GM21515 (cell line): ENCODE measurements around the gene BICD1.
"Not testable (repeated sequence)": the region's sequence is repeated elsewhere in the genome, so short reads cannot be mapped to it uniquely, and the experiment has no call there.

Experiments used
- ATAC-seq: cut with Tn5 transposase; IDR thresholded peaks from one replicate; pipeline ENCODE4 v1.9.1; 2021; ENCODE audit not compliant: unreplicated experiment

Gene BICD1

GRCh38 chr12:32187127-32187526 lies 80.5 kb downstream of the BICD1 start:
- not testable (repeated sequence) for ATAC-seq

GRCh38 chr12:32191445-32191844 lies 84.8 kb downstream of the BICD1 start:
- no peak for ATAC-seq

GRCh38 chr12:32196250-32197198 lies 89.9 kb downstream of the BICD1 start:
- no peak for ATAC-seq

GRCh38 chr12:32197421-32197820 lies 90.8 kb downstream of the BICD1 start:
- no peak for ATAC-seq

GRCh38 chr12:32198555-32198954 lies 91.9 kb downstream of the BICD1 start:
- ATAC-seq = no peak

GRCh38 chr12:32201096-32201495 lies 94.4 kb downstream of the BICD1 start:
- no peak for ATAC-seq

- no peak for ATAC-seq
Observed at GRCh38 chr12:32201976-32202375, 95.3 kb downstream of the BICD1 start.

GRCh38 chr12:32205731-32206130 lies 99.1 kb downstream of the BICD1 start:
- no peak for ATAC-seq

- ATAC-seq = no peak
Observed at GRCh38 chr12:32208355-32208754, 101.7 kb downstream of the BICD1 start.

GRCh38 chr12:32211066-32211899 lies 104.6 kb downstream of the BICD1 start:
- no peak for ATAC-seq

GRCh38 chr12:32211900-32212156 lies 105.2 kb downstream of the BICD1 start:
- ATAC-seq = no peak

- no peak for ATAC-seq
Observed at GRCh38 chr12:32214723-32215122, 108.1 kb downstream of the BICD1 start.

GRCh38 chr12:32217354-32218310 lies 111.0 kb downstream of the BICD1 start:
- no peak for ATAC-seq

- ATAC-seq = no peak
Observed at GRCh38 chr12:32223941-32224340, 117.3 kb downstream of the BICD1 start.

- no peak for ATAC-seq
Observed at GRCh38 chr12:32226768-32227167, 120.1 kb downstream of the BICD1 start.

- ATAC-seq = no peak
Observed at GRCh38 chr12:32229971-32230612, 123.4 kb downstream of the BICD1 start.

- peak; percentile 55 for ATAC-seq
Observed at GRCh38 chr12:32230613-32230993, 124.0 kb downstream of the BICD1 start.

- not testable (repeated sequence) for ATAC-seq
Observed at GRCh38 chr12:32231361-32231760, 124.7 kb downstream of the BICD1 start.

GRCh38 chr12:32233568-32233967 lies 126.9 kb downstream of the BICD1 start:
- ATAC-seq = no peak

GRCh38 chr12:32235251-32235650 lies 128.6 kb downstream of the BICD1 start:
- ATAC-seq = no peak
